HG02623 (cell line): ENCODE measurements around the gene LARGE2.
A peak's percentile ranks its signal among the peaks of the same experiment; 100 is the strongest.

Source experiments
- ATAC-seq: cut with Tn5 transposase; IDR thresholded peaks from one replicate; pipeline ENCODE4 v1.9.1; 2021; ENCODE audit warnings: moderate library complexity; ENCODE audit not compliant: unreplicated experiment

LARGE2 gene

GRCh38 chr11:45913942-45914635, 8.4 kb upstream of the LARGE2 start:
- ATAC-seq, result no peak

DNA sequence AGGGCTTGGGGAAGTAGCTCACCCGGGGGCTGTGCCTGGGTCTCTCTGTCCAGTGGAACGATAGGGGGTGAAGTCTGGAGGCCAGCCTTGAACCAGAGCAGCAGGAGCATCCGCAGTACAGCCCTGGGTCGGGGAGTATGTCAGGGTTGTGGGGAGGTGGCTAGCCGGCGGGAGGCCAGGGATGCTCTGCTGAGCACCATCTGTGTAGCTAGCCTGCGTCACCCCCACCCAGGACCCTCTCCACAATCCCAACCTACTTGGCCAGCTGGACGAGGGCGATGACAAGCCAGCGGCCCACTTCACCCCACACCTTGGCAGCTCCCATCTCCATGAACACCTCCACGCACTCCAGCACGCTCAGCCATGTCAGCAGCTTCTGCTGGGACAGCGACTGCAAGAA, 7.0 kb upstream of the LARGE2 start:
- no peak for ATAC-seq

DNA sequence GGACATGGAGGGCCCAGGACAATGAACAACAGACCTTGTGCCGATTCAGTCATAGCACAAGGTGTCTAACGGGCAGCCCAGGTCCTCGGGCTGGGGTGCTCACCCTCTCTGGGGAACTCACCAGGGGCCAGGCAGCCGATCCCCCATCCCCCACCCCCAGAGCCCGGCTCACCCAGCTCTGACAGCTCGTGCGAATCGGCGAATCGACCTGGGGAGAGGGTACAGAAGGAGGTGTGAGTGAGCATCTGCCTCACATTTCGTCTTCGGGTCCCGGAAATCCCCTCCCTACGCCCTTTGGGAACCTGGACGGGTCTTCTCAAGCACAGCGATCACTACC, 5.2 kb upstream of the LARGE2 start:
- ATAC-seq, result no peak

DNA sequence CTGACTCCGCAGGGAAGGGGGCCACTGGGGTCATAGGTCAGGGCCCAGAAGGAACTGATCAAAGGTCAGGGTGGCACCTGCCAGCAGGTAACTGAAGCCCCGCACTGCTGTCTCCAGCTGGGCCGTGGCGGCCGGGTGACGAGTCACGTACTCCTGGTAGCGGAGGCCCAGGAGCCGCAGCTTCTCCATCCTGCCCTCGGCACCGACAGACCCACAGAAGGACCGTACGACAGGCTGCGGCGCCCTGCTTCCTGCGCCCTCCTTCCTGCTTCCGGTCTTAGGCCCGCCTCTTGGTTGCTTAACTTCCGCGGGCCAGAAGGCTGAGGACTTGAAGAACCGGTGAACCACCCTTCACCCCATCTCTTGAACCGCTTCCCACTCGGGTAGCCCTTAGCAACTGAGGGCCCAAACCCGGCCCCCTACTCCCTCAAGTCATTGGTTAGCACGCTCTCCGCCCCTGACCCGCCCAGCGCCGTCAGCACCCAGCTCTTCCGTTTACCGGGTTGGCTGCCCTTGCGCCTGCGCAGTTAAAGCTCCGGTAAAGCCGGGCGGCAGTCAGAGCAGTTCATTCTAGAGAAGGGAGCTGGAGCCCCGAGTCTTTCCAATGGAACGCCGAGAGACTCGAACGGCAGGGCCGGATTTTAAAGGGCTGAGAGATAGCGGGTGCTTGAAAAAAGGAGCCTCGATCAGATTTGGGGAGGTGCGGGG, 4.7 kb upstream of the LARGE2 start, which contains the start of gene PEX16:
TSS of gene PEX16 (minus strand) at position 255 of the 708 bp plus-strand sequence. CDS start at position 189, 66 bp downstream.
- ATAC-seq, result peak; percentile 88

- peak; percentile 36 for ATAC-seq
Measured at GRCh38 chr11:45918331-45918941, 4.0 kb upstream of the LARGE2 start.

- ATAC-seq, result no peak
Measured at GRCh38 chr11:45918962-45919675, 3.3 kb upstream of the LARGE2 start.

DNA sequence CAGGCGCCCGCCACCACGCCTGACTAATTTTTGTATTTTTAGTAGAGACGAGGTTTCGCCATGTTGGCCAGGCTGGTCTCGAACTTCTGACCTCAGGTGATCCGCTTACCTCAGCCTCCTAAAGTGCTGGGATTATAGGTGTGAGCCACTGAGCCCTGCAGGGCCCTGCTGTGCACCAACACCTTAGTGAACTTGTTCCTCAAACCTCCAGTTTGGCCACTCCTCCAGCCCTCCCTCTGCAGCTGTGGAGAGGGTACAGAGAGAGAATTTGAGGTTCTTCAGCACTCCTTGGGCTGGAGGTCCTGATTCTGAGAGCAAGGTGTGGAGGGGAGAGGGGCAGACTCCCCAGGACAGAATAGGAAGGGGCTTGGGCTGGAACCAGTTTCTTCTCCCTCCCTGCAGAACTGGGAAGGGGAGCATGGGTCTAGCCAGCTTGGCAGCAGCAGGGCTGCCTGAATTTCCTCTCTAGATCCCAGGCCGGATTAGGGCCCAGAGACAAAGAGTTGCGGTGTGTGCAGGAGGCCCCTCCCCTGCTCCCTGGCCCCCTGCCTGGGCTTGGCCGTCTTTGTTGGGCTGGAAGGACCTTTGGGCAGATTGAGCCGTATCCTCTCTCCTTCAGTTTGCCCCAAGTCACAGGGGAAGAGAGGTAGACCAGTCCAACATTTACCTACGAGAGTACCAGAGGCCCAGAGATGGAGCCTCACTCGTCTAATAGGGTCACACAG, 2.5 kb upstream of the LARGE2 start:
- ATAC-seq, result no peak

GRCh38 chr11:45920531-45921477, 1.7 kb upstream of the LARGE2 start:
- ATAC-seq, result no peak

DNA sequence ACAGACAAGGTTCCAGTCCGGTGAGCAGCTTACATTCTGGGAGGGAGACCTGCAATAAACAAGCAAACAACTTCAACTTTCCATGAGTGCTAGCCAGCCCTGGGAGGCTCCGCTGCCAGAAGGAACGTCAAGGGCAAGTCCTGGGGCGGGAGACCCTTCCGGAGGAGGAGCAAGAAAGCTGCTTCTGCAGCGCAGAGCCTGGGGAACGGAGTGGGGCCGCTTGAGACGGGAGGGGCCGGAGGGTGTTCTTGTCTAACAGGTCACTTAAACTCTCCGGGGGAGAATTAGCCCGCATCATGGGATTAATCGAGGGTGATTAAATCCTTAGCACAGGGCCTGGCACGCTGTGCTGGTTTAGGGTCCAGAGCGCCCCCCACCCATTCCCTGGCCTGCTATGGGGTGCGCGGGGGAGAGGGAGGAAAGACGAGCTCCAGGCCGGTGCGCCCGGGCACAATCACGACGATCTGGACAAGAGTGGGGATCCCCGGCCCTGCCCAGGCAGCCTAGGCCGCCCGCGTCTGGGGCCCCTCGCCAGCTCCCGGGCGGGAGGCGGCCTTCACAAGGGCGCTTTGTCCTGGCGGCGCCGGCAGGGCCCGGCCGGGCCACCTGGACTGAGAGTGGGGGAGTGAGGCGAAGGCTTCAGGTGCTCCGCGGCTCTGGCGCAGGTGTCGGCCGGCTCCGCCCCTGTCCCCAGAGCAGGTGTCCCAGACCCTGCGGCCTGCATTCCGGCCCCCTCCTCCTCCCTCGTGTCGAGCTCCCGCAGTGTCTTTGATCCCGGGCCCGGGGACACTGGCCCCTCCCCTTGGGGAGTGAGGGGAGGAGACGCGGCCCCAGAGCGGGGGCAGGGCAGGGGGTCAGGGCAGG, 663 bp upstream of the LARGE2 start:
- no peak for ATAC-seq

- no peak for ATAC-seq
Measured at GRCh38 chr11:45924036-45924915, 1.8 kb downstream of the LARGE2 start.

- ATAC-seq, result no peak
Measured at GRCh38 chr11:45924927-45925326, 2.5 kb downstream of the LARGE2 start.

GRCh38 chr11:45925550-45925949, 3.1 kb downstream of the LARGE2 start:
- no peak for ATAC-seq

DNA sequence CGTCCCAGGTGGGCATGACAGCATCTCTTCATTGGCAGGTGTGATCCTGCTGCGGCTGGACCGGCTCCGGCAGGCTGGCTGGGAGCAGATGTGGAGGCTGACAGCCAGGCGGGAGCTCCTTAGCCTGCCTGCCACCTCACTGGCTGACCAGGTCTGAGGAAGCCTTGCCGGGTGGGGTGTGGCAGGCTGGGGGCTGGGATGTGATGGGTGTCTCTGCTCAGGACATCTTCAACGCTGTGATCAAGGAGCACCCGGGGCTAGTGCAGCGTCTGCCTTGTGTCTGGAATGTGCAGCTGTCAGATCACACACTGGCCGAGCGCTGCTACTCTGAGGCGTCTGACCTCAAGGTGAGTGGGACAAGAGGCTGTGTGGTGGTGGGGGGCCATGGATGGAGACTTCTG, 3.5 kb downstream of the LARGE2 start:
- ATAC-seq, result no peak

DNA sequence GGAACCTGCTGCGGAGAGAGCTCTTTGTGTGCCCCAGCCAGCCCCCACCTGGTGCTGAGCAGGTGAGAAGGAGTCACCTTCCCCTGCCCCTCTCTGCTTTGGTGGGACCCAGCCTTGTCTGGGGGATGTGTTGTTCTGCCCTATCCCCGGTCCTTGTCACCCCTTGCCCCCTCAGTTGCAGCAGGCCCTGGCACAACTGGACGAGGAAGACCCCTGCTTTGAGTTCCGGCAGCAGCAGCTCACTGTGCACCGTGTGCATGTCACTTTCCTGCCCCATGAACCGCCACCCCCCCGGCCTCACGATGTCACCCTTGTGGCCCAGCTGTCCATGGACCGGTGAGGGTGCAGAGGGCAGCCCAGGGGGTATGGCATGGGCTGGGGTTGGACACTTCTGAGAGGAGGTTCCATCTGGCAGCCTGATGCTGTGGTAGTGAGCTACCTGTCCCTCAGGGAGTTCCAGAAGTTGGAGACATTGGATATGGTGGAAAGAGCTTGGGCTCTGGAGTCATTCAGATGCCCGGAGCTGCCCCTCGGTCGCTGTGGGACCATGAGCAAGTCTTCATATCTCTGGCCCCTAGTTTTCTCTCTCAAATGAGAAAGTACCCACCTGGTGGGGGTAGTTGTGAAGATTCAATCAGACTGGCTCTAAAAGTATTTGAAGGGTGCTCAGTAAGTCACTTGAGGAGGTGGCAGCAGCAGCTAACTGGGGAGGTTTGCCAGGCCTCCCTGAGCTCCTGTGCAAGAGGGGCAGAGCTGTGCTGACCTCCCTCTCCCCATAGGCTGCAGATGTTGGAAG, 4.3 kb downstream of the LARGE2 start:
- ATAC-seq, result no peak

- no peak for ATAC-seq
Measured at GRCh38 chr11:45927332-45927683, 4.9 kb downstream of the LARGE2 start.

DNA sequence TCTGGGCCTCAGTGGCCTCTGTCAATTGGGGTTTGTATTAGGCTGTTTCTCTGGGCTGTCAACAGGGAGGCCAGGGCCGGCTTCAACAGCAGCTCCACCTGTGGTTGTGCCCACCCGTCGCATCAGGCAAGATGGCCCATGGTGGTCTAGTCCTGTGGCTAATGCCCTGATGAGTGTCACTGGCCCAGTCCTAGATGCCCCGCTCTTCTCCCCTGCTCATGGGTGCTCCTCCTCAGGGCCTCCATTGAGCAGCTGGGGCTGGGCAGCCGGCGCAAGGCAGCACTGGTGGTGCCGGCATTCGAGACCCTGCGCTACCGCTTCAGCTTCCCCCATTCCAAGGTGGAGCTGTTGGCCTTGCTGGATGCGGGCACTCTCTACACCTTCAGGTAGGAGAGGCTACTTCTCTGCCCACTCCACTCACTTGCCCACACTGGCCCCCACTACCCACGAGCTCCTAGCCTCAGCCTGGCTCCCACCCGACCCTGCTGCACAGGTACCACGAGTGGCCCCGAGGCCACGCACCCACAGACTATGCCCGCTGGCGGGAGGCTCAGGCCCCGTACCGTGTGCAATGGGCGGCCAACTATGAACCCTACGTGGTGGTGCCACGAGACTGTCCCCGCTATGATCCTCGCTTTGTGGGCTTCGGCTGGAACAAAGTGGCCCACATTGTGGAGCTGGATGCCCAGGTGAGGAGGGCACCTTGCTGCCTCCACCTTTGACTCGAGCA, 5.4 kb downstream of the LARGE2 start:
- no peak for ATAC-seq
